Mesenteric fat pad (tissue), 1 donor: ENCODE data around the gene STX8. TPM values are rescaled to one million over a fixed set of nuclear protein-coding genes. Genes with fewer than 3 reads are reported as not detected.

Experiments used
- DNase-seq: peaks from one replicate; pipeline ENCODE4 v3.0.0-alpha.2; 2020; ENCODE audit warnings: low spot score
- total RNA-seq: library from RNA; stranded (reverse); fragmentation: NEBNext Ultra II Directional; extraction: Animal tissue kit (Norgen Biotek cat#: 25700); gene quantifications from one replicate; pipeline ENCODE4 v1.2.1, GENCODE V29; 2021
- donor health status: DM: yes; HTN: yes; CAD: no.

The STX8 gene
- total RNA-seq, 1 donor from 2014 or later, result 77.0 TPM

DNA sequence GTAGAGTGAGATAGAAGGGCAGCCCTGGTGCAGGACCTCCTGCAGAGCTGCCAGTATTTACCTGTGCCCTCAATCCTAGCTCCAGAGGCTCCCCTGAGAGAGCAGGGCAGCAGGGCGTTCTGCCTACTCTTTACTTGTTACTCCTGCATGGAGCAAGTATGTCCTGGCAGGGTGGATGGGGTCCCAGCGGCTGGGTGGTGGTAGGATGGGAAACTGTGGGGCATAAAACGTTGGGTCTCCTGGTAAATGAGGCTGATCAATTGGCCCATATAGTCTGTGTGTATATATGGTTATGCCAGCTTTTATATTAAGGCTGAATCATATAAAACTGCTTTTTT is 362.3 kb downstream of the STX8 start:
- no peak for DNase-seq

DNA sequence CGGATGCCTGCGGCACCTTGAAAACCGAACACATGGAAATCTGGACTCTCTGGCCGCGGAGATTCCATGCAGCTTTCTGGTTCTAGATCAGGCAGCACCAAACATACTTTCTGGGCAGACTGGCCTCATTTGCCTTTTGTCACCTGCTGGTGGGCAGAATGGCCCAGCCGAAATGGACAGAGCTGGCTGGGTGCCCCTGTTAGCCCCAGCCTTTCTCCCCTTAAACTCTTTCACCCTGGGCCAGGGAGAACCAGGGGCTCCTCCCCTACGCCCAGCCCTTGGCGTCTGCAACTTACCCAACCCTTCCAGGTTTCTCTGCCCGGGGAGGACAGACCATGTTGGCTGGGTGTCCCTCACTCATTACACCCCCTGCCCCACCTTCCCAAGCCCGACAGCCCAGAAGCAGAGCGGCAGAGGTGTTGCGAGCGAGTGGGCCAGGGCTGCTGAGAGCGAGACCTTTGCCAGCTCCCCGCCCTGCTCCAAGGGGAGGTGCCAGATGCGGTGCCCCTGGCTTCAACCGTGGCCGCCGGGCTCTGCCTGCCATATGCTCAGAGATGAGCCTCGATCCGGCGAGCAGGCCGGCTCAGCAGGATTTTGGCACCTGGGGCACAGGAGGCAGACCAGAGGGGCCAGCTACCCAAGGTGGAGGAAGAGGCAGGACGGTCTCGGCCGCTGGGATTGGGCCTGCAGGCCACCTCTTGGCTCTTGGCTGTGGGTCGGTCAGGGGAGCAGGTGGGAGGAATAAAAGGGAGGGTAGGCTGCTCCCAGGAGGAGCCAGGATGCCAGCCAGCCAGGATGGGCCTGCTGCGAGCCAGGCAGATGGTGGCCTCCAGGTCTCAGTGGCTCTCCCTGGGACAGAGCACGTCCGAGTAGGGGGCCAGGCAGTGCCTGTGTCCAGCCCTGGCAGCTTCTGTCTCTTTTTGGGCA is 363.0 kb downstream of the STX8 start:
- peak; percentile 85 for DNase-seq

DNA sequence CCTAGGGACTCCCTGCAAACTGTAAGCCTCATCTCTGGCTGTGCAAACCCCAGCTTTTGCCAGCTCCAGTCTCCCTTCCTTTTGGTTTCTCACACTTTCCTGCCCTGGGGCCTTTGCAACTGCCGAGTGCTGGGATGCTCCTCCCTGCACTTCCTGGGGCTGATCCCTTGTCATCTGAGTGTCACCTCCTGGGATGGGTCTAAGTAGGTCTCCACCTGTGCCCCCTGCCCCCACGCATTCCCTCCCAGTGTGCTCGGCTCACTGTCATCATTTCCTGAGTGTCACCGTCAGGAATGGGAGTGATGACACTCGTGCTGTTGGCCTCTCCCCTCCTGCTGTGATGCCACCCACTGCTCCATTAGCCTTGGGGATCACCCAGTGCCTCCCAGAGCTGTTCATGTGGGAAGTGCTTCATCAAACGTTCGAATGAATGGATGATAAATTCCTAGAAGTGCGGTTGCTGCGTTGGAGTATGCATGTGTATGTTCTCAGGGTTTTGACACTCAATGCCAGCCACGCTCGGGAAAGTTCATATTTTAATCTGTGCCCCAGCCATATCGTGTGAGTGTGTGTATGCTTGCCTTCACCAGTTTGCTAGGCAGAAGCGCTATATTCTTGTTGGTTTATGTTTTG is 364.4 kb downstream of the STX8 start:
- DNase-seq, result no peak

GRCh38 chr17:9209781-9210370 is 365.7 kb downstream of the STX8 start:
- no peak for DNase-seq

DNA sequence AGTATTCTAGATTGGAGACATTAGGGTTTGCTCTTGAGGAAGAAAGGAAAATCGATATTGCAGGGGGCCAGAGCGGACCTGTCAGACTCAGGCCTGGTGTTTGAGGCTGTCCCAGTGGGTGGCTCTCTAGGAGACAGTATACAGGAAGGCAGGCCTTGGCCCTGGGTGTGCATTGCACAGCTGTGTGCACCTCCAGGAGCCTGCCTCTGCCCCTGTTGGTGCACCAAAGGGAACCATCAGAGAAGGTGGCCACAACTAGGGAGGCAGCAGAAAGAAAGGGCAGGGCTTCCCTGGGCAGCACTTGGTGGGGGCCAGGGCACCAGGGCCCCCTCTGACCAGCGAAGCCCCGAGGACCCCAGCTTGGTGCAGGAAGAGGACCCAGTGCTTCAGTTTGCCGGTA is 366.3 kb downstream of the STX8 start:
- no peak for DNase-seq

DNA sequence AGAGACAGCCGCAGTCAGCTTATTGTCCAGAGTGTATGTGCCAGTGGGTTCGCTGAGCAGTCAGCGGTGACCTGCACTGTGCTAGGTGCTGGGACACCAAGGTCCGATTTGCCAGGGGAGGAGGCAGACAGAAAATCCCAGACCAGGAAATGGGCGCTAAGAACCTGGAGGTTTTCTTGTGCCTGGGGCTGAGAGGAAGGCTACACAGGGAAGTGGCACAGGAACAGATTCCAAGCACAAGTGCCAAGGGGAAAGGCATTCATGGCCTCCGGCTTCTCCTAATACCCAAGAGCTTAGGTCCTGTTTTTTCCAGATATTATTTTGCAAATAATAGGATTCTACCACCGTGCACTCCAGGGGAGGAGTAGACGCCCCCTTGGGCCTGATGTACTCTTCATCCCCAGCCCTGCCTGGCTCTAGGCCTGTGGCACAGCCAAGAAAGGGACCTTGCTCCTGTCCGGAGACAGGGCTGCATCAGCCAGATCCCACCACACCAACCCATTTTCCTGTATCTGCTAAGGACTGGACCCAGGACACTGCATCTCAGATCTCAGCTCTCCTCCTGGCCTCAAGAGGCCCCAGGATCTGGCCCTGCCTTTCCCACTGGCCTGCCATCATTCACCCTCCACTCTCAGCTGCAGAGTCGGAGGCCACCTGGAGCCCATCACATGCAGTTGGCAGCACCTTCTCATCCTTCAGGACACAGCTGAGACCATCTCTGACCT is 367.1 kb downstream of the STX8 start:
- no peak for DNase-seq

DNA sequence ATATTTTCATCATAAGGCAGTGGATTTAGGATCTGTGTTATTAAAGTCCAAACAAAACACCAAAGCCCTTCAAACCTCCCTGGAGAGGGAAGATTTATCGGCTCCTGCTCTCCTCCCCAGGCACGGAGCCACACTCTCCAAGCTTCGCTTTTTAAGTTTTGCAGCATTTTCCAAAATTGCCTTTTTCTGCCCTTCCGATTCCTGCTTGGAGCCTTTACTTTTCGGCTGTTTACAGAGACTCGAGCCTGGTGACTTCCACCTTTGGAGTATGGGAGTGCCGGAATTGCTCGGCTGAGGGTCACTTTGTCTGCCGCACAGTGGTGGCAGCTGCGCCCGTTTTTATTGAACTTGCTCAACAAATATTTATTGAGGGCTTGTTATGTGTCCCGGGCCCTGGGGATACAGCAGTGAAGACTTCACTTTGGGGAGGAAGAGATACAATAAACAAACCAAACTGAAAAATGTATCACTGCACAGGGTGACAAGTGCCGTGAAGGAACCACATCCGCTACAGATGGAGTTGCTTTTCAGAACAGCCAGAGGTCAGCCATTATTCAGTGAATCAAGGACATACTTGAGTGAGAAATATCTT is 368.8 kb downstream of the STX8 start:
- DNase-seq, result no peak

DNA sequence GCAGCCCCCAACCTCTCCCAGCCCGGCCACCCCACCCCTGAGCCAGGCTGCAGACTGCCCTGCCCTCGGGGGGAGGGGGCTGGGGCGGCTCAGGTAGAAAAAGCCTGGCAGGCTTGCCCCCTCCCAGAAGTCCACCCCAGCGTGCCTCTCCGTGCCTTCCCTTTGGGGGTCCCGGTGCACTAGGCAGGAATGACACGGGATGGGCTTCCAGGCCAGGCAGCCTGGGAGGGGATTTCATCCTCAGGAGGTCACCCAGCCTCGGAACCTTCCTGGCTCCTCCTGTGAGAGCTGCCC is 369.3 kb downstream of the STX8 start:
- DNase-seq, result no peak

DNA sequence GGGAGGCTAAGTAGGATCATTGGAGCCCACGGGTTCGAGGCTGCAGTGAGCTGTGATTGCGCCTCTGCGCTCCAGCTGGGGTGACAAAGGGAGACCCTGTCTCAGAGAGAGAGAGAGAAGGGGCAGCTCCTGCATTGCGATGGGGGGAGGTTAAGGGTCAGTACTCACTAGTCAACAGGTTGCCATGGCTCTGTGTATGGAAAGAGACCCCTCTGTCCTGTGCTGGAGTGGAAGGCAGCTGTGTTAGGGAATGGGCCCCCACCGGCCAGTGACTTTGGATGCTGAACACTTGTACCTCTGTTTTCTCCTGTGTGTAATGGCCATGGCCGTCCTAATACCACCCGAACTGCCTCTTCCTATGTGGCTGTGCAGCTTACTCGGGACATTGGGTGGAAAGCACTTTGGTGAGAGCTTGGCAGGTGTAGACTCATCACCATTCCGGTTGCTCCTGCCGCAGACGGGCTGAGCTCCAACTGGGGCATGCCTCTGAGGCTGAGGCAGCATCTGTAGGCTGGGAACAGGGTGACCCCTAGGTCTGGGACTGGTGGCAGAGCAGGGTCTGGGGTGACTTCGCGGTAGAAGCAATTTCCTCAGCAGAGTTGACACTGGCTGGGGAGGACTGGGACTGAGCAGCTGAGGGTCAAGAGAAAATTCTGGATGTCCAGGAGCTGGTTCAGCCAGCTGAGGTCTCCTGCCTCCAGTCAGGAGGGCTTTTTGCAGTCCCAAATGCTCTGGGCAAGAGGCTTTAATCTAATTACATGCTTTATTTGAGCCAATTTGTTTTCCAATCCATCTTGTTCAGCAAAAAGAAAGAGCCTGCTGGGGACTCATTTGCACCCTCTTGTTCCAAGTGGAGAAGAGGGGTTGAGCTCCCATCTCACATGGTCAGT is 369.9 kb downstream of the STX8 start:
- DNase-seq, result no peak

DNA sequence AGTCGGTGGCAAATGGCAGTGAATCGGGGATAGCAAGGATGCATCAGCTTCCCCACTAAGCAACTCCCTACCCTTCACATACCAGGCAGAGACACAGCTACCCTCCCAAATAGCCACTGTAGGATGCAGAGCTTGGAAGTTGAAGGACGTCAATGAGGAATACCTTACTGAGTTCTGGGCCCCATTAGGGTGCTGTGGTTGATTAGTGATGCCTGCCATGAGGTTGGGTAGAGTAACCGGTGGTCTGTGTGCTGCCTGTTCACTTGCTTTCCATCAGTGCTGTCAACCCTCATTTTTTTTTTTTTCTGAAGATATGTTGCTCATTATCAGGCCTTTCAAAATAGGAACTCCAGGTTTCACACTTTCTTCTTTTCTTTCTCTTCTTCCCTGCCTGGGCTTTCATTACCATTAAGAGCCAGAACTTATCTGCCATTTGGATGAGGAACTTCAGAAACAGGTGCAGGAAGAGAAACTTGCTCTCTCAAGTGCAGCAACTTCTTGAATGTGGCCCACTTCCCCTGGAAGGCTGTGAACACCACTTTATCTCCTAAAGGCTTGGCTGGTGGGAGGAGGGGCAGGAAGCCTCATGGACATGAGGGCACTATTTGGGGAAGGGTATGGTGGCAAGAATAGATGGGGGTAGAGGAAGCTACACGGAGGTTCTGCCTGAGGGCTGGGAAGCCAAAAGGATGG is 370.8 kb downstream of the STX8 start:
- DNase-seq, result no peak

DNA sequence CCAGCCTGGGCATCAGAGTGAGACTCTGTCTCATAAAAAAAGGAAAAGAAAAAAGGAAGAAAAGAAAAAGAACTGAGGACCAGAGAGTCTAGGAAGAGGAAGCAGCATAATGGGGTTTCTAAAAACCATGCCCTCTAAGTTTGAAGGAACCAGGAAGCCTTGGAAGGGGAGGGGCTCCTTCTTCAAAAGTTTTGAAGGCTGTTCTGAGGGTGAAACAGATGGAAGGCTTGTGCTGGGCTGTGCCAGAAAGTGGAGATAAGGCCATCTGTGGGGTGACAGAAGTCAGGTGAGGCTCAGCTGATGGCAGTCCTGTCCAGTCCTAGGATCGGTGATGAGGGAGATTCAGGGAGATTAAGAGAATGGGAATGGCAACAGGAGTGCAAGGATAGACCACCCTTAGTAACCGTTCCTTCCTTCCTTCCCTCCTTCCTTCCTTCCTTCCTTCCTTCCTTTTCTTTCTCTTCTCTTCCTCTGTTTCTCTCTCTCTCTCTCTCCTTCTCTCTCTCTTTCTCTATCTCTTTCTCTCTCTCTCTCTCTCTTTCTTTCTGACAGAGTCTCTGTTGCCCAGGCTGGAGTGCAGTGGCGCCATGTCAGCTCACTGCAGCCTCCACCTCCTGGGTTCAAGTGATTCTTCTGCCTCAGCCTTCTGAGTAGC is 371.7 kb downstream of the STX8 start:
- DNase-seq, result no peak

DNA sequence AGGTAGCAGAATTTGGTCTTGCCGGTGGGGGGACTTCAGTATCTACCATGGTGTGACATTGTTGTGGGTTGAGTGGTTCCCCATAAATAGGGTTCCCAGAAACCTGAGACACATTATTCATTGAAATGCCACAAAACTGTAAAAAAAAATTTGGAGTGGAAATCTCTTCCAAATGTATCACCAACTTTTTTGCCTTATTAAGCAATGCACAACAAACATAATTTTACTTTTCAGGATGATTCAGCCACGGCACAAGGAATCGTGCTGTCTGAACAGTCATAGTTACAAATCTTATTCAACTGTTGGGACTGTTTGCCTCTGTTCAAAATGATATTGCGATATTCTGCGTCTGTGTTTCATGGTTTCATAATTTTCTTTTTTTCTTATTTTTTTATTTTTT is 373.1 kb downstream of the STX8 start:
- no peak for DNase-seq

GRCh38 chr17:9200699-9201359 is 374.8 kb downstream of the STX8 start:
- DNase-seq, result no peak

Other genes with a start within 250 kb of the STX8 start
- not detected for gene CFAP52, start 822 bp upstream of the STX8 start, total RNA-seq
- not detected for gene USP43, start 69.7 kb upstream of the STX8 start, total RNA-seq
- gene DHRS7C, start 215.8 kb upstream of the STX8 start, total RNA-seq, result not detected
- gene GSG1L2, start 246.3 kb upstream of the STX8 start, total RNA-seq, result not detected